Nephron (organoid): Measurements from ENCODE around the gene TDP1.
A peak's percentile ranks its signal among the peaks of the same experiment; 100 is the strongest.

Experiments used
- H3K27ac Mint-ChIP-seq, 3 experiments: 2 replicates each; pipeline ENCODE4 v1.8.0; 2020; ENCODE audit warnings: mixed read lengths in 3 of 3, mild to moderate bottlenecking in 2 of 3, moderate library complexity in 1 of 3
- H3K27me3 Mint-ChIP-seq: 2 replicates; pipeline ENCODE4 v1.8.0; 2021; ENCODE audit warnings: low read depth, mild to moderate bottlenecking, moderate library complexity, mixed read lengths
- H3K36me3 Mint-ChIP-seq: 2 replicates; pipeline ENCODE4 v1.8.0; 2020; ENCODE audit warnings: low read depth, mixed read lengths
- H3K4me1 Mint-ChIP-seq: 2 replicates; pipeline ENCODE4 v1.8.0; 2020; ENCODE audit warnings: mixed read lengths
- H3K4me3 Mint-ChIP-seq, 3 experiments: 2 replicates each; pipeline ENCODE4 v1.8.0; 2020; ENCODE audit warnings: mild to moderate bottlenecking in 3 of 3, mixed read lengths in 3 of 3, moderate library complexity in 2 of 3
- H3K9me3 Mint-ChIP-seq: 2 replicates; pipeline ENCODE4 v1.8.0; 2020; ENCODE audit warnings: mixed read lengths
- CTCF ChIP-seq, 3 experiments: fragments of 200-600 bp; sonication (generic); IDR thresholded peaks; one replicate each; pipeline ENCODE4 v1.5.0; 2021; ENCODE audit warnings: antibody characterized with exemption in 3 of 3; ENCODE audit not compliant: unreplicated experiment in 3 of 3

The TDP1 gene

GRCh38 chr14:90050271-90050670, 94.5 kb downstream of the TDP1 start:
- TF ChIP-seq CTCF (IDR thresholded peaks at IDR 0.05; ENCODE audit: unreplicated experiment in 3 of 3), result no peak
- Mint-ChIP-seq H3K27ac (no peak overlapping the region), H3K36me3 (peaks cover 4% of the 10 kb centered on the region), H3K4me3 (no peak overlapping the region), H3K9me3 (no peaks in the 10 kb centered on the region), H3K27me3 (peaks cover 24% of the 10 kb centered on the region), H3K4me1 (no peaks in the 10 kb centered on the region)

GRCh38 chr14:90053044-90053443, 97.3 kb downstream of the TDP1 start:
- no peak overlapping the region for H3K4me3 Mint-ChIP-seq
- no peaks in the 10 kb centered on the region for H3K36me3 Mint-ChIP-seq
- H3K4me1 Mint-ChIP-seq, result no peaks in the 10 kb centered on the region
- H3K27ac Mint-ChIP-seq, result no peak overlapping the region
- no peaks in the 10 kb centered on the region for H3K9me3 Mint-ChIP-seq
- TF ChIP-seq CTCF (IDR thresholded peaks at IDR 0.05; ENCODE audit: unreplicated experiment in 3 of 3), result no peak
- peaks cover 42% of the 10 kb centered on the region for H3K27me3 Mint-ChIP-seq

- Mint-ChIP-seq H3K4me3 (no peak overlapping the region), H3K27me3 (peaks cover 55% of the 10 kb centered on the region), H3K4me1 (no peaks in the 10 kb centered on the region), H3K27ac (no peak overlapping the region), H3K9me3 (peaks cover 5% of the 10 kb centered on the region), H3K36me3 (peaks cover 5% of the 10 kb centered on the region)
- TF ChIP-seq CTCF (IDR thresholded peaks at IDR 0.05; ENCODE audit: unreplicated experiment in 3 of 3), result no peak
Observed at GRCh38 chr14:90054803-90055202, 99.1 kb downstream of the TDP1 start.

- Mint-ChIP-seq H3K36me3 (peaks cover 5% of the 10 kb centered on the region), H3K27ac (no peak overlapping the region), H3K27me3 (peaks cover 66% of the 10 kb centered on the region), H3K9me3 (peaks cover 5% of the 10 kb centered on the region), H3K4me3 (no peak overlapping the region), H3K4me1 (no peaks in the 10 kb centered on the region)
- no peak for TF ChIP-seq CTCF (IDR thresholded peaks at IDR 0.05; ENCODE audit: unreplicated experiment in 3 of 3)
Observed at GRCh38 chr14:90056826-90057225, 101.1 kb downstream of the TDP1 start.

- H3K4me3 Mint-ChIP-seq, result peak overlapping the region; percentile 72 to 78 (median 73)
Observed at GRCh38 chr14:90058876-90059458, 103.2 kb downstream of the TDP1 start.

More at GRCh38 chr14:90058876-90059458, 103.2 kb downstream of the TDP1 start:
- no peak for TF ChIP-seq CTCF (IDR thresholded peaks at IDR 0.05; ENCODE audit: unreplicated experiment in 3 of 3)
- Mint-ChIP-seq H3K9me3 (peaks cover 5% of the 10 kb centered on the region), H3K4me1 (peaks cover 5% of the 10 kb centered on the region), H3K27me3 (peaks cover 87% of the 10 kb centered on the region), H3K27ac (no peak overlapping the region), H3K36me3 (peaks cover 5% of the 10 kb centered on the region)
